Fibroblast of mammary gland (primary cell): Measurements from ENCODE around the gene TUBB4B.

Experiments
- DNase-seq: peaks from one replicate; pipeline ENCODE4 v3.0.0-alpha.2; 2010; ENCODE audit warnings: low read depth
- H3K4me3 ChIP-seq: 2 replicates; pipeline ENCODE4 v1.5.1; 2011; ENCODE audit warnings: low read depth, mild to moderate bottlenecking, low read length, moderate library complexity; ENCODE audit not compliant: control insufficient read depth
- TF ChIP-seq, protein P1 (sequence below): conservative IDR thresholded peaks from 2 replicates; pipeline ENCODE4 v1.5.1; 2011; ENCODE audit warnings: low read depth, low read length, inconsistent platforms; ENCODE audit not compliant: control insufficient read depth, insufficient read depth

The TUBB4B gene

DNA sequence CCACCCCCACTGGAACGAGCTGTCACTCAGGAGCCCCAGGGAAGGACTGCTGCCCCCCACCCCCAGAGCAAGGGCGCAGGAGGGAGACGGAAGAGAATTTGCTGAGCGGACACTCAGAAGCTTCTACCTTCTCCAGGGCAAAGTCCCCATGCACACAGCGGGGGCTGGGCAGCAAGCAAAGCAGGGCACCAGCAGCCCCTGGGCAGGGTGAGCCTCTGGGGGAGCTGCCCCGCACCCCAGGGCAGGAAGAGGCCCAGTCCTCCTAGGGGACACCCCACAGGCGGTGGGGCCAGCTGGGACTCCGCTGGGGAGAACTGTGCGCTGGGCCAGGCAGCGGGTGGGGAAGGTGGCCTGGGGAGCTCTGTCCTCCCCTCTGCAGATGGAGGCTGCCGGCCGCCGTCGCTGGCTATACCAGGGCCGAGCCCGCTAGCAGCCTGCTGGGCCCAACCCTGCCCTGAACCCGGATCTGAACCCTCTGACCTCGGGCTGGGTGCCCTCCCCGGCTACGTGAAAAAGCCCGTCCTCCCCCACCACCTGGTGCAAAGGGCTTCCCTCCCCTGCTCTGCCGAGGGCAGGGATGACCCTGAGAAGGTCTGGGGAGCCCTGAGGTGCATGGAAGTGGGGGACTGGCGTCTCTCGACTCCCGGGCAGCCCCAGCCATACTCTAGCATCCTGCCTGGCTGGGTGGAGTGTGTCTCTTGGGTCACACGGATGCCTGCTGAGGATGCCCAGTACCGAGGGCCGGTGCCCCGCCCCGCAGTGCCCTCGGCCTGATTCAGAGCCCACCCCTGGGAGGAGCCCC, 11.0 kb upstream of the TUBB4B start:
- TF ChIP-seq, protein P1, sequence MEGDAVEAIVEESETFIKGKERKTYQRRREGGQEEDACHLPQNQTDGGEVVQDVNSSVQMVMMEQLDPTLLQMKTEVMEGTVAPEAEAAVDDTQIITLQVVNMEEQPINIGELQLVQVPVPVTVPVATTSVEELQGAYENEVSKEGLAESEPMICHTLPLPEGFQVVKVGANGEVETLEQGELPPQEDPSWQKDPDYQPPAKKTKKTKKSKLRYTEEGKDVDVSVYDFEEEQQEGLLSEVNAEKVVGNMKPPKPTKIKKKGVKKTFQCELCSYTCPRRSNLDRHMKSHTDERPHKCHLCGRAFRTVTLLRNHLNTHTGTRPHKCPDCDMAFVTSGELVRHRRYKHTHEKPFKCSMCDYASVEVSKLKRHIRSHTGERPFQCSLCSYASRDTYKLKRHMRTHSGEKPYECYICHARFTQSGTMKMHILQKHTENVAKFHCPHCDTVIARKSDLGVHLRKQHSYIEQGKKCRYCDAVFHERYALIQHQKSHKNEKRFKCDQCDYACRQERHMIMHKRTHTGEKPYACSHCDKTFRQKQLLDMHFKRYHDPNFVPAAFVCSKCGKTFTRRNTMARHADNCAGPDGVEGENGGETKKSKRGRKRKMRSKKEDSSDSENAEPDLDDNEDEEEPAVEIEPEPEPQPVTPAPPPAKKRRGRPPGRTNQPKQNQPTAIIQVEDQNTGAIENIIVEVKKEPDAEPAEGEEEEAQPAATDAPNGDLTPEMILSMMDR: no peak
- no peak for DNase-seq
- H3K4me3 ChIP-seq: no peak overlapping the region

GRCh38 chr9:137230705-137231371, 10.2 kb upstream of the TUBB4B start, which contains the start of gene SLC34A3:
TSS of gene SLC34A3 (plus strand) at chr9:137230901. CDS start at chr9:137231703, 802 bp downstream.
- TF ChIP-seq, protein P1: no peak
- DNase-seq: no peak
- no peak within 1 kb of the TSS for H3K4me3 ChIP-seq

GRCh38 chr9:137231372-137232039, 9.6 kb upstream of the TUBB4B start:
- no peak overlapping the region for H3K4me3 ChIP-seq
- no peak for DNase-seq
- TF ChIP-seq, protein P1: no peak

- no peak overlapping the region for H3K4me3 ChIP-seq
- DNase-seq: no peak
- TF ChIP-seq, protein P1: no peak
Observed at GRCh38 chr9:137232101-137232500, 9.0 kb upstream of the TUBB4B start.

GRCh38 chr9:137232510-137232909, 8.6 kb upstream of the TUBB4B start:
- no peak overlapping the region for H3K4me3 ChIP-seq
- DNase-seq: no peak
- TF ChIP-seq, protein P1: no peak

- H3K4me3 ChIP-seq: no peak overlapping the region
- no peak for DNase-seq
- TF ChIP-seq, protein P1: no peak
Observed at GRCh38 chr9:137233143-137233980, 7.7 kb upstream of the TUBB4B start.
